ENCODE data around the gene INHBB. TPM values are rescaled to one million over a fixed set of nuclear protein-coding genes. Genes with fewer than 3 reads are reported as not detected.

The INHBB gene
- total RNA-seq, 2 donors from 2014 or later, result 2.8 to 19.4 TPM

GRCh38 chr2:120350801-120351320, 4.9 kb downstream of the INHBB start:
- no peaks in the 10 kb centered on the region for H3K36me3 ChIP-seq
- peaks cover 12 to 17% of the 10 kb centered on the region in 2 donors for H3K4me1 ChIP-seq (ENCODE audit: control insufficient read depth in 1 of 2, low read depth in 2 of 2)
- no peak overlapping the region for H3K4me3 ChIP-seq
- H3K27me3 ChIP-seq (replicated peaks; ENCODE audit: insufficient read depth), result no peaks in the 10 kb centered on the region
- no peaks in the 10 kb centered on the region for H3K9me3 ChIP-seq
- H3K27ac ChIP-seq, result no peak overlapping the region
- DNase-seq (ENCODE audit: low spot score), result no peak
- no peak for TF ChIP-seq CTCF (IDR thresholded peaks at IDR 0.05)
- ATAC-seq (ENCODE audit: insufficient number of reproducible peaks, low FRiP score, low read depth), result no peak

- H3K4me1 ChIP-seq (ENCODE audit: control insufficient read depth in 1 of 2, low read depth in 2 of 2), result no peaks in the 10 kb centered on the region
- ATAC-seq (ENCODE audit: insufficient number of reproducible peaks, low FRiP score, low read depth) (no peak), DNase-seq (ENCODE audit: low spot score) (no peak)
- H3K4me3 ChIP-seq, result no peak overlapping the region
- no peak for TF ChIP-seq CTCF (IDR thresholded peaks at IDR 0.05)
- no peak overlapping the region for H3K27ac ChIP-seq
- H3K27me3 ChIP-seq (replicated peaks; ENCODE audit: insufficient read depth), result no peaks in the 10 kb centered on the region
- H3K9me3 ChIP-seq, result no peaks in the 10 kb centered on the region
- H3K36me3 ChIP-seq, result no peaks in the 10 kb centered on the region
Observed at GRCh38 chr2:120352696-120353590, 7.0 kb downstream of the INHBB start.

GRCh38 chr2:120353591-120353898, 7.6 kb downstream of the INHBB start:
- no peak overlapping the region for H3K4me3 ChIP-seq
- H3K27me3 ChIP-seq (replicated peaks; ENCODE audit: insufficient read depth), result no peaks in the 10 kb centered on the region
- ATAC-seq (ENCODE audit: insufficient number of reproducible peaks, low FRiP score, low read depth), result no peak
- TF ChIP-seq CTCF (IDR thresholded peaks at IDR 0.05), result no peak
- H3K9me3 ChIP-seq, result no peaks in the 10 kb centered on the region
- no peak for DNase-seq (ENCODE audit: low spot score)
- no peaks in the 10 kb centered on the region for H3K36me3 ChIP-seq
- H3K27ac ChIP-seq, result no peak overlapping the region
- H3K4me1 ChIP-seq (ENCODE audit: control insufficient read depth in 1 of 2, low read depth in 2 of 2), result no peaks in the 10 kb centered on the region

GRCh38 chr2:120353931-120354330, 8.0 kb downstream of the INHBB start:
- TF ChIP-seq CTCF (IDR thresholded peaks at IDR 0.05), result no peak
- Histone ChIP-seq H3K36me3 (no peaks in the 10 kb centered on the region), H3K4me3 (no peak overlapping the region), H3K9me3 (no peaks in the 10 kb centered on the region), H3K27me3 (replicated peaks; ENCODE audit: insufficient read depth) (no peaks in the 10 kb centered on the region), H3K27ac (no peak overlapping the region), H3K4me1 (ENCODE audit: control insufficient read depth in 1 of 2, low read depth in 2 of 2) (no peaks in the 10 kb centered on the region)
- no peak for DNase-seq (ENCODE audit: low spot score)
- no peak for ATAC-seq (ENCODE audit: insufficient number of reproducible peaks, low FRiP score, low read depth)

- DNase-seq (ENCODE audit: low spot score), result no peak
Observed at GRCh38 chr2:120354467-120354866, 8.5 kb downstream of the INHBB start.

More at GRCh38 chr2:120354467-120354866, 8.5 kb downstream of the INHBB start:
- Histone ChIP-seq H3K27ac (no peak overlapping the region), H3K36me3 (no peaks in the 10 kb centered on the region), H3K9me3 (no peaks in the 10 kb centered on the region), H3K27me3 (replicated peaks; ENCODE audit: insufficient read depth) (no peaks in the 10 kb centered on the region), H3K4me3 (no peak overlapping the region), H3K4me1 (ENCODE audit: control insufficient read depth in 1 of 2, low read depth in 2 of 2) (no peaks in the 10 kb centered on the region)
- ATAC-seq (ENCODE audit: insufficient number of reproducible peaks, low FRiP score, low read depth), result no peak
- TF ChIP-seq CTCF (IDR thresholded peaks at IDR 0.05), result no peak

All from thoracic aorta (tissue), 2 donors.